NK-92 (cell line): ENCODE measurements around the gene EPB41L2.
"Not testable (repeated sequence)": the region's sequence is repeated elsewhere in the genome, so short reads cannot be mapped to it uniquely, and the experiment has no call there.

Source experiments
- DNase-seq: peaks from one replicate; lab custom pipeline; 2025; ENCODE audit not compliant: unreplicated experiment; lab: John Stamatoyannopoulos, UW

Gene EPB41L2

GRCh38 chr6:131063028-131063763 is at the start of gene EPB41L2:
Gene EPB41L2 (minus strand): TSS chr6:131063245. CDS start chr6:130956485, 106,760 bp downstream.
- no peak for DNase-seq

GRCh38 chr6:131112249-131112648 is 49.2 kb upstream of the EPB41L2 start:
- DNase-seq, result no peak

- no peak for DNase-seq
Observed at GRCh38 chr6:131107151-131107550, 44.1 kb upstream of the EPB41L2 start.

GRCh38 chr6:131103901-131104300 is 40.9 kb upstream of the EPB41L2 start:
- no peak for DNase-seq

- no peak for DNase-seq
Observed at GRCh38 chr6:131103296-131103695, 40.3 kb upstream of the EPB41L2 start.

- no peak for DNase-seq
Observed at GRCh38 chr6:131101911-131102680, 39.1 kb upstream of the EPB41L2 start.

GRCh38 chr6:131096786-131097185 is 33.7 kb upstream of the EPB41L2 start:
- no peak for DNase-seq

GRCh38 chr6:131093334-131093733 is 30.3 kb upstream of the EPB41L2 start:
- no peak for DNase-seq

GRCh38 chr6:131091944-131092343 is 28.9 kb upstream of the EPB41L2 start:
- DNase-seq, result not testable (repeated sequence)

- DNase-seq, result not testable (repeated sequence)
Observed at GRCh38 chr6:131090339-131090738, 27.3 kb upstream of the EPB41L2 start.

GRCh38 chr6:131084982-131085381 is 21.9 kb upstream of the EPB41L2 start:
- no peak for DNase-seq

GRCh38 chr6:131083687-131084086 is 20.6 kb upstream of the EPB41L2 start:
- no peak for DNase-seq

GRCh38 chr6:131082335-131082734 is 19.3 kb upstream of the EPB41L2 start:
- DNase-seq, result no peak

GRCh38 chr6:131080084-131080483 is 17.0 kb upstream of the EPB41L2 start:
- DNase-seq, result no peak

GRCh38 chr6:131073577-131073976 is 10.5 kb upstream of the EPB41L2 start:
- DNase-seq, result no peak

GRCh38 chr6:131070061-131070460 is 7.0 kb upstream of the EPB41L2 start:
- no peak for DNase-seq

- DNase-seq, result no peak
Observed at GRCh38 chr6:131068165-131068564, 5.1 kb upstream of the EPB41L2 start.

- no peak for DNase-seq
Observed at GRCh38 chr6:131067521-131067920, 4.5 kb upstream of the EPB41L2 start.

- DNase-seq, result no peak
Observed at GRCh38 chr6:131065824-131066171, 2.8 kb upstream of the EPB41L2 start.

GRCh38 chr6:131065112-131065823 is 2.2 kb upstream of the EPB41L2 start:
- DNase-seq, result no peak

GRCh38 chr6:131063764-131064272 is 773 bp upstream of the EPB41L2 start:
- DNase-seq, result no peak
